Vagina (tissue), 2 donors: ENCODE results near the gene EPC1.

Experiments
- POLR2A ChIP-seq, 2 donors: fragments of 450-650 bp; IDR thresholded peaks; one replicate each; pipeline ENCODE4 v1.6.1; 2017; ENCODE audit warnings: antibody characterized with exemption in 2 of 2, mild to moderate bottlenecking in 2 of 2, moderate library complexity in 2 of 2
- TF ChIP-seq, protein P1 (sequence below), 3 experiments: fragments of 450-650 bp in 2 of 3; fragments of 200-600 bp in 1 of 3; sonication (generic) in 1 of 3; IDR thresholded peaks; one replicate each; pipeline ENCODE4 v1.5.1; 2017 to 2019; ENCODE audit warnings: antibody characterized with exemption in 3 of 3, mild to moderate bottlenecking in 2 of 3, moderate library complexity in 2 of 3

DNA sequence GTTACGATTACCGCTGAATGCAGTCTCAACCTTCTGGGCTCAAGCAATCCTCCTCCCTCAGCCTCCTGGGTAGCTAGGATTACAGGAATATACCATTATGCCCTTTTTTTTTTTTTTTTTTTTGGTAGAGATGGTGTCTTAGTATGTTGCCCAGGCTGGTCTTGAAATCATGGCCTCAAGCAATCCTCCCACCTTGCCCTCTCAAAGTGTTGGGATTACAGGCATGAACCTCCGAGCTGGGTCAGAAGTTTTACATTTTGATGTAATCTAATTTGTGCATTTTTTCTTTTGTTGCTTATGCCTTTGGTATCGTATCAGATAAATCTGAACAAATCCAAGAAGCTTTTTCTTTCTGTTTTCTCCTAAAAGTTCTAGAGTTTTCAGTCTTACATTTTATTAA lies 87.4 kb downstream of the EPC1 start:
- TF ChIP-seq POLR2A (IDR thresholded peaks at IDR 0.05): no peak
- TF ChIP-seq, protein P1, sequence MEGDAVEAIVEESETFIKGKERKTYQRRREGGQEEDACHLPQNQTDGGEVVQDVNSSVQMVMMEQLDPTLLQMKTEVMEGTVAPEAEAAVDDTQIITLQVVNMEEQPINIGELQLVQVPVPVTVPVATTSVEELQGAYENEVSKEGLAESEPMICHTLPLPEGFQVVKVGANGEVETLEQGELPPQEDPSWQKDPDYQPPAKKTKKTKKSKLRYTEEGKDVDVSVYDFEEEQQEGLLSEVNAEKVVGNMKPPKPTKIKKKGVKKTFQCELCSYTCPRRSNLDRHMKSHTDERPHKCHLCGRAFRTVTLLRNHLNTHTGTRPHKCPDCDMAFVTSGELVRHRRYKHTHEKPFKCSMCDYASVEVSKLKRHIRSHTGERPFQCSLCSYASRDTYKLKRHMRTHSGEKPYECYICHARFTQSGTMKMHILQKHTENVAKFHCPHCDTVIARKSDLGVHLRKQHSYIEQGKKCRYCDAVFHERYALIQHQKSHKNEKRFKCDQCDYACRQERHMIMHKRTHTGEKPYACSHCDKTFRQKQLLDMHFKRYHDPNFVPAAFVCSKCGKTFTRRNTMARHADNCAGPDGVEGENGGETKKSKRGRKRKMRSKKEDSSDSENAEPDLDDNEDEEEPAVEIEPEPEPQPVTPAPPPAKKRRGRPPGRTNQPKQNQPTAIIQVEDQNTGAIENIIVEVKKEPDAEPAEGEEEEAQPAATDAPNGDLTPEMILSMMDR (IDR thresholded peaks at IDR 0.05): no peak
